ENCODE measurements around the gene EXOC5.

GRCh38 chr14:57277062-57277461 lies 8.4 kb upstream of the EXOC5 start:
- TF ChIP-seq CTCF (IDR thresholded peaks at IDR 0.05) (no peak), POLR2AphosphoS5 (IDR thresholded peaks at IDR 0.05) (no peak)
